Pulmonary artery endothelial cell (primary cell): ENCODE results near the gene ERH. TPM values are rescaled to one million over a fixed set of nuclear protein-coding genes. Genes with fewer than 3 reads are reported as not detected.

Experiments
- total RNA-seq: library from RNA; depleted of rRNA; stranded (reverse); fragments of >200 nt; gene quantifications from 2 replicates; pipeline ENCODE4 v1.2.3, GENCODE V29; 2014

The ERH gene
- total RNA-seq, 1 donor from 2014 or later: 183 TPM

Other genes starting within 250 kb of the ERH start
- gene DCAF5, start 245.2 kb downstream of the ERH start, total RNA-seq: 13.8 and 17.0 TPM in 2 replicates
- gene EXD2, start 206.8 kb downstream of the ERH start, total RNA-seq: 22.7 and 28.9 TPM in 2 replicates
- 0.11 and 0.13 TPM in 2 replicates for gene GALNT16, start 138.1 kb downstream of the ERH start, total RNA-seq
- gene SLC39A9, start 393 bp upstream of the ERH start, total RNA-seq: 120 and 129 TPM in 2 replicates
- gene PLEKHD1, start 86.4 kb upstream of the ERH start, total RNA-seq: under 0.01 and 0.04 TPM in 2 replicates
- not detected in 2 replicates for gene CCDC177, start 176.6 kb upstream of the ERH start, total RNA-seq
- gene SUSD6, start 213.3 kb upstream of the ERH start, total RNA-seq: 9.2 and 11.7 TPM in 2 replicates